NB4 (cell line): ENCODE measurements around the gene BLNK.

ENCODE experiments used
- POLR2A ChIP-seq: IDR thresholded peaks from 2 replicates; pipeline ENCODE4 v1.6.1; 2011; ENCODE audit warnings: mild to moderate bottlenecking; ENCODE audit not compliant: insufficient read length; ENCODE audit errors: extremely low read depth
- TF ChIP-seq, protein P1 (sequence below): IDR thresholded peaks from one replicate; pipeline ENCODE4 v1.5.1; 2012; ENCODE audit warnings: low read depth, low read length

DNA sequence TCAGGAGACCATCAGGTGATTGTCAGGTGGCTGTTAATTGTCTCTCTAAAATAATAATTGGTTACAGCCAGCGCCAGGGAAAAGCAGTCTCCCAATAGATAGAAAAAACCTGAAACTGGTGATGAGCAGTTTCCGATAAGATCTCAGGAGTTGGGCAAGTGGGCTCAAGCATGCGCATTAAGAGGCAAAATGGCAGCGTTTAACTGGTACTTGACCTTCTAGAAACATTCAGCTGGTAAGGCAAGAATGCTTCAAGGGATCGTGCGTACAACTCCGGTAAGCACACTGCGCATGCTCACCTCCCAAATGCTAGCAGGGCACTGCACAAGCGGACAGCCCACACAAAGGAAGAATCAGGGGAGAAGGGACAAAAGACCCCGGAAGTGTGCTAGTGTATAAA is 48.5 kb downstream of the BLNK start:
- TF ChIP-seq, protein P1, sequence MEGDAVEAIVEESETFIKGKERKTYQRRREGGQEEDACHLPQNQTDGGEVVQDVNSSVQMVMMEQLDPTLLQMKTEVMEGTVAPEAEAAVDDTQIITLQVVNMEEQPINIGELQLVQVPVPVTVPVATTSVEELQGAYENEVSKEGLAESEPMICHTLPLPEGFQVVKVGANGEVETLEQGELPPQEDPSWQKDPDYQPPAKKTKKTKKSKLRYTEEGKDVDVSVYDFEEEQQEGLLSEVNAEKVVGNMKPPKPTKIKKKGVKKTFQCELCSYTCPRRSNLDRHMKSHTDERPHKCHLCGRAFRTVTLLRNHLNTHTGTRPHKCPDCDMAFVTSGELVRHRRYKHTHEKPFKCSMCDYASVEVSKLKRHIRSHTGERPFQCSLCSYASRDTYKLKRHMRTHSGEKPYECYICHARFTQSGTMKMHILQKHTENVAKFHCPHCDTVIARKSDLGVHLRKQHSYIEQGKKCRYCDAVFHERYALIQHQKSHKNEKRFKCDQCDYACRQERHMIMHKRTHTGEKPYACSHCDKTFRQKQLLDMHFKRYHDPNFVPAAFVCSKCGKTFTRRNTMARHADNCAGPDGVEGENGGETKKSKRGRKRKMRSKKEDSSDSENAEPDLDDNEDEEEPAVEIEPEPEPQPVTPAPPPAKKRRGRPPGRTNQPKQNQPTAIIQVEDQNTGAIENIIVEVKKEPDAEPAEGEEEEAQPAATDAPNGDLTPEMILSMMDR, result no peak
- TF ChIP-seq POLR2A, result no peak
